Natural killer cell (primary cell): ENCODE measurements around the gene C2orf81. TPM values are rescaled to one million over a fixed set of nuclear protein-coding genes. Genes with fewer than 3 reads are reported as not detected.

Experiments used
- ATAC-seq, 3 donors: fragments of 150-1000 bp in 2 of 3; fragments of 200-7000 bp in 1 of 3; cut with Tn5 transposase; 1 replicate in 1 of 3; 2 replicates in 2 of 3; pipeline ENCODE4 v1.10.0; 2021; ENCODE audit warnings: mild to moderate bottlenecking in 2 of 3, moderate library complexity in 2 of 3
- DNase-seq, 2 donors: peaks; one replicate each; pipeline versions ENCODE4 v3.0.0 to v3.0.0-alpha.2; 2013 to 2021; ENCODE audit warnings: mixed read lengths in 1 of 2
- H3K27ac ChIP-seq: one replicate; pipeline ENCODE4 v1.5.1; 2013; ENCODE audit warnings: mild to moderate bottlenecking, low read length
- H3K27me3 ChIP-seq: one replicate; pipeline ENCODE4 v1.6.1; 2013; ENCODE audit warnings: low read length; ENCODE audit not compliant: control insufficient read depth, insufficient read depth
- H3K36me3 ChIP-seq: one replicate; pipeline ENCODE4 v1.6.1; 2013; ENCODE audit warnings: low read length; ENCODE audit not compliant: control insufficient read depth, insufficient read depth
- H3K4me1 ChIP-seq: one replicate; pipeline ENCODE4 v1.6.1; 2013; ENCODE audit warnings: low read length; ENCODE audit not compliant: control insufficient read depth, insufficient read depth
- H3K4me3 ChIP-seq: one replicate; pipeline ENCODE4 v1.5.1; 2013; ENCODE audit warnings: low read length
- H3K9me3 ChIP-seq: one replicate; pipeline ENCODE4 v1.6.1; 2013; ENCODE audit warnings: low read length; ENCODE audit not compliant: control insufficient read depth, insufficient read depth
- H3K27ac Mint-ChIP-seq, 2 donors: one replicate each; pipeline ENCODE4 v1.8.0; 2022; ENCODE audit warnings: mild to moderate bottlenecking in 2 of 2, mixed read lengths in 2 of 2, moderate library complexity in 1 of 2
- H3K27me3 Mint-ChIP-seq, 2 donors: one replicate each; pipeline ENCODE4 v1.8.0; 2022; ENCODE audit warnings: low read depth in 2 of 2, mixed read lengths in 2 of 2
- H3K36me3 Mint-ChIP-seq: one replicate; pipeline ENCODE4 v1.8.0; 2022; ENCODE audit warnings: mixed read lengths
- H3K4me1 Mint-ChIP-seq, 2 donors: one replicate each; pipeline ENCODE4 v1.8.0; 2022; ENCODE audit warnings: mixed read lengths in 2 of 2
- H3K4me3 Mint-ChIP-seq: one replicate; pipeline ENCODE4 v1.8.0; 2022; ENCODE audit warnings: mild to moderate bottlenecking, moderate library complexity, mixed read lengths
- H3K9me3 Mint-ChIP-seq, 2 donors: one replicate each; pipeline ENCODE4 v1.8.0; 2022; ENCODE audit warnings: mixed read lengths in 2 of 2
- CTCF ChIP-seq: fragments of 200-600 bp; IDR thresholded peaks from one replicate; pipeline ENCODE4 v1.8.0; 2022; ENCODE audit warnings: antibody characterized with exemption
- WGBS: methylation state at CpG from one replicate; pipeline ENCODE4 v1.1.7; 2013; ENCODE audit warnings: missing lambda C conversion rate; ENCODE audit not compliant: insufficient coverage; 5-methylcytosine and 5-hydroxymethylcytosine counted together
- intact Hi-C: fragments of 100-400 bp; cut with micrococcal nuclease; formaldehyde crosslinking; loops from one replicate; pipeline ENCODE4 v1.14.2; 2022
- total RNA-seq, 4 donors: library from RNA; stranded (reverse); fragments of 120-200 nt in 1 of 4; gene quantifications; one replicate each; pipeline versions ENCODE4 v1.2.3 to v1.2.4, GENCODE V29; 2013 to 2022

C2orf81 gene
- total RNA-seq, 3 donors from 2014 or later (not counting 1 experiment from before 2014, with no cell fraction given) = 1.7 to 3.2 (median 1.7) TPM

GRCh38 chr2:74426181-74426758, 4.9 kb upstream of the C2orf81 start:
- H3K27ac ChIP-seq = no peak overlapping the region
- no peaks in the 10 kb centered on the region for H3K9me3 ChIP-seq
- no peak for TF ChIP-seq CTCF
- Mint-ChIP-seq H3K4me1 (peaks cover 8 to 16% of the 10 kb centered on the region in 2 donors), H3K27me3 (no peaks in the 10 kb centered on the region), H3K27ac (peak overlapping the region in 1 of 2 donors; percentile 96), H3K36me3 (no peaks in the 10 kb centered on the region), H3K9me3 (no peaks in the 10 kb centered on the region), H3K4me3 (no peak overlapping the region)
- no peaks in the 10 kb centered on the region for H3K27me3 ChIP-seq
- 91% methylated on average over 14 of the region's 14 CpGs for WGBS
- peaks cover 7% of the 10 kb centered on the region for H3K4me1 ChIP-seq
- ATAC-seq (no peak), DNase-seq (no peak)
- H3K4me3 ChIP-seq = no peak overlapping the region
- intact Hi-C loops = no loop called here
- peaks cover 11% of the 10 kb centered on the region for H3K36me3 ChIP-seq

GRCh38 chr2:74425523-74425922, 4.1 kb upstream of the C2orf81 start:
- 96% methylated on average over 7 of the region's 7 CpGs for WGBS
- no peak overlapping the region for H3K4me3 ChIP-seq
- DNase-seq (no peak), ATAC-seq (no peak)
- peaks cover 14% of the 10 kb centered on the region for H3K4me1 ChIP-seq
- Mint-ChIP-seq H3K27ac (peak overlapping the region in 1 of 2 donors; percentile 96), H3K4me3 (no peak overlapping the region), H3K9me3 (no peaks in the 10 kb centered on the region), H3K4me1 (peaks cover 14 to 23% of the 10 kb centered on the region in 2 donors), H3K36me3 (no peaks in the 10 kb centered on the region), H3K27me3 (no peaks in the 10 kb centered on the region)
- no peak overlapping the region for H3K27ac ChIP-seq
- H3K36me3 ChIP-seq = peaks cover 11% of the 10 kb centered on the region
- intact Hi-C loops = no loop called here
- H3K27me3 ChIP-seq = no peaks in the 10 kb centered on the region
- no peaks in the 10 kb centered on the region for H3K9me3 ChIP-seq
- no peak for TF ChIP-seq CTCF

- Histone ChIP-seq H3K4me1 (peaks cover 16% of the 10 kb centered on the region), H3K9me3 (no peaks in the 10 kb centered on the region), H3K36me3 (peaks cover 9% of the 10 kb centered on the region), H3K27me3 (no peaks in the 10 kb centered on the region), H3K27ac (no peak overlapping the region), H3K4me3 (no peak overlapping the region)
- no peak for TF ChIP-seq CTCF
- Mint-ChIP-seq H3K4me1 (peaks cover 19 to 28% of the 10 kb centered on the region in 2 donors), H3K9me3 (no peaks in the 10 kb centered on the region), H3K27ac (peak overlapping the region in 1 of 2 donors; percentile 96), H3K36me3 (no peaks in the 10 kb centered on the region), H3K27me3 (no peaks in the 10 kb centered on the region), H3K4me3 (no peak overlapping the region)
- intact Hi-C loops = no loop called here
- 94% methylated on average over 5 of the region's 5 CpGs for WGBS
- ATAC-seq (no peak), DNase-seq (no peak)
Measured at GRCh38 chr2:74424995-74425406, 3.6 kb upstream of the C2orf81 start.
